Suprapubic skin (tissue), 3 donors: Measurements from ENCODE around the gene FEZ2.

ENCODE experiments used
- CTCF ChIP-seq, 2 donors: fragments of 200-600 bp in 1 of 2; fragments of 450-650 bp in 1 of 2; sonication (generic) in 1 of 2; IDR thresholded peaks; one replicate each; pipeline ENCODE4 v1.5.1; 2016 to 2019; ENCODE audit warnings: antibody characterized with exemption in 2 of 2, mild to moderate bottlenecking in 1 of 2, moderate library complexity in 1 of 2
- POLR2A ChIP-seq, 2 donors: fragments of 450-650 bp; IDR thresholded peaks; one replicate each; pipeline ENCODE4 v1.6.1; 2017; ENCODE audit warnings: antibody characterized with exemption in 2 of 2, mild to moderate bottlenecking in 2 of 2, moderate library complexity in 2 of 2

GRCh38 chr2:36586672-36587071, 11.3 kb downstream of the FEZ2 start:
- TF ChIP-seq CTCF (IDR thresholded peaks at IDR 0.05), result no peak
- no peak for TF ChIP-seq POLR2A (IDR thresholded peaks at IDR 0.05)
